ENCODE results near the gene COL16A1.

COL16A1 gene

DNA sequence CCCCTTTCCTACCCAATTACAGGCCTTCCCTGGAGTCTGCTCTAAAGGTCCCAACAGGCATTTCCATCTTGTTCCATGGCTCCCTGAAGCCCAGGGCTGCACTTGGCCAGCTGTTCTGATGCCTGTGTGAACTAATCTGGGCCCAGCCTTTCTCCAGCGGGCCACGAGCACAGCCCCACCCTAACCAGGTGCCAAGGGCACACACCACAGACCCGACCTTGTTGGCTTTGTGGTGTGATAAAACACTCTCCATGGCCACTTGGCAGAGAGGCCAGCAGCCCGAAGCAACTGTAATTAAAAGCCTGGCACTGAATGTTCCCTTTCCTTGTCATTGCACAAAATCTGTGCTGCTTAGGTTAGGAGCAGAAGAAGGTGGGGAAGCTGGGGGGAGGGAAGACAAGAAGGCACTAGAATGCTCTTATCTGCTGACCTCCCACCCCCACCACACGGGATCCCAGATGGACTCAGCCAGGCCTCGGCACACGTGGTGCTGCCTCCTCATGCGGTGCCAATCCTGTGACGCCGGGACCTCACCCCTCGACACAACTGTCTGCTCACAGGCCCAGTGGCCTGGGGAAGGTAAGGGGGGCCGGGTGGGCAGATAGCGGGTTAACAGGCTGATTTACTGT, 76.4 kb downstream of the COL16A1 start:
- in situ Hi-C loops (cut with MboI; ENCODE audit: low sequenced_read_pairs) = no loop called here

DNA sequence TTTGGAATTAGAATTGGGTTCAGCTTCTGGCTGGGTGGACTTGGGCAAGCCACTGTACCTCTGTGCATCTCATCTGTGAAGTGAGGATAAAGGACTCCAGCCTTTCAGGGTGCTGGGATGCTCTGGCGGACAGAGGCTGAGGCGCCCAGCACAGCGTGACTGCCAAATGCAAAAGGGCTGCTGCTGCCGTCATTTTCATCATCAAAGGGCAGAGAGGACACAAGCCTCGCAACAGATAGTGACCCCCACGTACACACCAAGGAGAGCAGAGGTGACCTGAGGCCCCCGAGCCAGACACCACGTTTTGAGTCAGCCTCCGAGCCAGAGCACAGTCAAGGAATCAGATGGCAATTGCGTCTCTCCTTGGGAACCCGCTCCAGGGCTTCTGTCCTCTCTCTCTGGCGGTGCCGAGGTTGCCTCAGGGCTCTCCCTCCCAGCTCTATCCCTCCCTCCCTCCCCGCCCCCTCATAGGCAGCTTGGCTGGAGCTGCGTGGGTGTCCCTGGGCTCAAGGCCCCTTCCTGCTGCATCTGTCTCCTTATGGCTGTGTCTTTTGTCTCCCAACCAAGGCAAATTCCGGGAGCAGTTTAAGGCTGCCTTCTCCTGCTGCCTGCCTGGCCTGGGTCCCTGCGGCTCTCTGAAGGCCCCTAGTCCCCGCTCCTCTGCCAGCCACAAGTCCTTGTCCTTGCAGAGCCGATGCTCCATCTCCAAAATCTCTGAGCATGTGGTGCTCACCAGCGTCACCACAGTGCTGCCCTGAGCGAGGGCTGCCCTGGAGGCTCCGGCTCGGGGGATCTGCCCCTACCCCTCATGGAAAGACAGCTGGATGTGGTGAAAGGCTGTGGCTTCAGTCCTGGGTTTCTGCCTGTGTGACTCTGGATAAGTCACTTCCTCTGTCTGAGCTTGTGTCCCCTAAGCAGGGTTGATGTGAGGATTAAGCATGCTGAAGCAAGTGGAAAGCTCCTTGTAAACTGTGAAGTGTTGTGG, 77.3 kb downstream of the COL16A1 start:
- in situ Hi-C loops (cut with MboI; ENCODE audit: low sequenced_read_pairs) = no loop called here

DNA sequence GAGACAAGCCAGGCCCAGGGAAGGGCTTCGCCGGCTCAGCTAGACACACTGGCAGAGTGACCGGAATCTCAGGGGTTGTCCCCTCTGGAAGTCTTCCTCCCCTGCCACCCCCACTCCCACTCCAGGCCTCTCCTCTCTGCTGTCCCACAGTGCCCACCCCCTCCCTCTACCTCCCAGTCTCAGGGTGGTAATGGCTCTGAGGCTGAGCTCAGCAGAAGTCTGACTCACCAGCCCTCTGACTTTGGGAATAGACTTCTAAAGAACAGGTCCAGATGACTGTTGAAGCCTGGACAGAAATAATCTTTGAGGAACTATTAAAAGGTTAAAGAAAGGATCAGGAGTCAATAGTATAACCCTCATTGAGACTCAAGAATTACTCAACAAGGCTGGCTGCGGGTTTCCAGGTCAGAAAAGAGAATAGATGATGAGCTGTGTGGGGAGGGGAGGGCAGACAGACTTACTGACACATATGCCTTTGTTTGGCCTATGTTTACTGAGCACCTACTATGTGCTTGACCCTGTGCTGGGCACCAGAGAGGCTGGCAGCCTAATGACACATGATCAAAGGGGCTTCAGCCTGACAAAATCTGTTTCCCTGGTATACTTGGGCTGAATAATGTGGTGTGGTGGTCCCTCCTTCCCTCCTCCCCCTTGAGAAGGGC, 78.1 kb downstream of the COL16A1 start:
- in situ Hi-C loops (cut with MboI; ENCODE audit: low sequenced_read_pairs) = no loop called here

DNA sequence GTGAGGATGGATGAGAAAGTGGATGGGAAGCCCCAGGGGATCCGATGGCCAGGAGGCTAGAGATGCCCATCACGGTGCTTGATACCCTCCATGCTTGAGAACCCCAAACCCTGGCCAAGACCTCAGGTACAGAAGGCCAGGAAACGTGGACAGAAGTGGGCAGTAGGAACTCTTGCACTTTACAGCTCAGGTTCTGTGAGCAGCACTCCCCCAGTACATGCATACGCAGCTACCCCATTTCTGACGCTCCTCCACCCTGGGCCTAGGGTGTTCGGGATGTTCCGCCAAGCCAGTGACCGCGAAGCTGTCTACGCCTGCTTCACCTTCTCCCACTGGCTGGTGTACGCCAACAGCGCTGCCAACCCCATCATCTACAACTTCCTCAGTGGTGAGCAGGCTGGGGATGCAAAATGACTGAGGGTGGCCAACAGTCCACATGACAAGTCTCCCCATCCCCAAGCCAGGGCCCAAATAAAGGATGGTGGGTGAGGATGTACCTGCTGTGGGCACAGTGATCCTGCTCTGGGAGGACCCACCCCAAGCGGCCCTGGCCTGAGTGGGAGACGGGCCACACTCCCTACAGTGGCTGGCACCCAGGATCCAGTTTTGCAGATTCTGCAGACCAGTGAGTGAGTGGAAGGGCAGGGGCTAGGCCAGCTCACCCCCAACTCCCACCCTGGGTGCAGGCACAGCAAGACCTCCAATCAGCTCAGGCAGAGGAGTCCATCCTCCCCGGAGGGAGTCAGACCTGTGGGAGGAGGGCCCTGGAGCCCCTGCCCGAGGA, 78.9 kb downstream of the COL16A1 start:
- in situ Hi-C loops (cut with MboI; ENCODE audit: low sequenced_read_pairs) = no loop called here

DNA sequence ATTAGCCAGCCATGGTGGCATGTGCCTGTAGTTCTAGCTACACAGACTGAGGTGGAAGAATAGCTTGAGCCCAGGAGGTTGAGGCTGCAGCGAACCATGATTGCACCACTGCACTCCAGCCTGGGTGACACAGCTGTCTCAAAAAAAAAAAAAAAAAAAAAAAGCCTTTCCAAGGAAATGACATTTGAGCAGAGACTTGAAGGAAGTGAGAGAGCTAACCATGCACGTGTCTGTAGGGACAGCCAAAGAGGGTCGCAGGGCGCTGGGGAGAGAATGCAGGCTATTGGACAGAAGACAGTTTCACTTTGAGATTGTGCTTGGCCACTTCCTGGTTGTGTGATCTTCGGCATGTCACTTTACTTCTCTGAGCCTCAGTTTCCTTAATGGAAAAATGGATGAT, 79.5 kb downstream of the COL16A1 start:
- in situ Hi-C loops (cut with MboI; ENCODE audit: low sequenced_read_pairs) = no loop called here

DNA sequence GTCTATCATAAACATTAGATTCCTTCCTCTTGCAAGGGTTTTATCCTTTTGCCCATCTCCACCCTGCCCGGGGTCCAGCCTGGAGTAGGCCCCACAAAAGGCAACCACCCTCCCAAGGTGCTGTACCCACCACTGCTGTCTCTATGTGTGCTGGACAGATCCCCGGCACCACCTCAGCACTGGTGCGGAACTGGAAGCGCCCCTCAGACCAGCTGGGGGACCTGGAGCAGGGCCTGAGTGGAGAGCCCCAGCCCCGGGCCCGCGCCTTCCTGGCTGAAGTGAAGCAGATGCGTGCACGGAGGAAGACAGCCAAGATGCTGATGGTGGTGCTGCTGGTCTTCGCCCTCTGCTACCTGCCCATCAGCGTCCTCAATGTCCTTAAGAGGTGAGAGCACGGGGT, 80.5 kb downstream of the COL16A1 start:
- in situ Hi-C loops (cut with MboI; ENCODE audit: low sequenced_read_pairs) = no loop called here

DNA sequence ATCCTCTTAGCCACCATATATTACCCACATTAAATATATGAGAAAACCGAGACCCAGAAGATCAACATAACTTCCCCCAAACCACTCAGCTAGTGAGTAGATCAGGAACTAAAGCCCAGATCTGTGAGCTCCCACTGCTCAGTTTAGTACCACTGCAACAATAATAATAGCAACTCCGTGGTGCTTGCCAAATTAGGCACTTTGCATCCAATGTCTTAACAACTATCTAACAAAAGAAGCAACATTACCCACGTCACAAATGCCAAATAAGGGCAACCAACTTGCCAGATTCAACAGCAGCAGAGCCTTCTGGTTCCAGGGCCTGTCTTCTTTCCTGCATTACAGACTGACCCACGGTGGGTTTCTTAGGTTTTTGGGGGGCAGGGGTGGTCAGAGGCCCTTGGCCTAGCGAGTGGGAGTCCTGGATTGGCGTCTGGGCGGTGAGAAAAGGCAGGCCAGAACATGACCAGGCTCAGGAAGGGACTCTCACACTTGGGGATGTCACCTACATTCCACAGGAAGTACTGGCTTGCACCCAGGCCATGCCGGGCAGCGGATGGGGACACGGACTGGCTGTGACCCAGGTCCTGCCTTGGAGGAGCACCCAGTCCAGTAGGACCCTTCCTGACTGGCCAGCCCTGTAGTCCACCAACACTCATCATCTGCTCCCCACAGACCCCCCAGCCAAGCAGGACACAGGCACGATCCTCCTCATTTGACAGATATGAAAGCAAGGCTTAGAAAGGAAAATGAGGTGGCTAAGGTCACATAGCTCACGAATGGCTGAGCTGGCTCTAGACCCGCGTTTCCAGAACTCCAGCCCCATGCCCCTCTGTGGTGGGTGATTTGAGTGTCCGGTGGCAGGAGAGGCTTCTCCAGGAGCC, 81.7 kb downstream of the COL16A1 start:
- in situ Hi-C loops (cut with MboI; ENCODE audit: low sequenced_read_pairs) = no loop called here

DNA sequence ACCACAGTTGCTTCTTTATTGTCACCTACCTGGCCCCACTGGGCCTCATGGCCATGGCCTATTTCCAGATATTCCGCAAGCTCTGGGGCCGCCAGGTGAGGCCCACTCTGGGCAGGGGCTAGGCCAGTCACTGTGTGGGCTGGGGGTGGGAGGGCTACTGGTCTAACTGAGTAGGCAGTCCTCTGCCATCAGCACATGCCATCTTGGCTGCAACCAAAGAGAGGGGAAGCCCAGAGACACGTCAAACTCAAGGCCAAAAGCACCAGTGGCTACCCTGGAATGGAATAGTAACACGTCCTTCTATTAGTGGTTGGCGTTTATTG, 82.4 kb downstream of the COL16A1 start:
- in situ Hi-C loops (cut with MboI; ENCODE audit: low sequenced_read_pairs) = no loop called here

DNA sequence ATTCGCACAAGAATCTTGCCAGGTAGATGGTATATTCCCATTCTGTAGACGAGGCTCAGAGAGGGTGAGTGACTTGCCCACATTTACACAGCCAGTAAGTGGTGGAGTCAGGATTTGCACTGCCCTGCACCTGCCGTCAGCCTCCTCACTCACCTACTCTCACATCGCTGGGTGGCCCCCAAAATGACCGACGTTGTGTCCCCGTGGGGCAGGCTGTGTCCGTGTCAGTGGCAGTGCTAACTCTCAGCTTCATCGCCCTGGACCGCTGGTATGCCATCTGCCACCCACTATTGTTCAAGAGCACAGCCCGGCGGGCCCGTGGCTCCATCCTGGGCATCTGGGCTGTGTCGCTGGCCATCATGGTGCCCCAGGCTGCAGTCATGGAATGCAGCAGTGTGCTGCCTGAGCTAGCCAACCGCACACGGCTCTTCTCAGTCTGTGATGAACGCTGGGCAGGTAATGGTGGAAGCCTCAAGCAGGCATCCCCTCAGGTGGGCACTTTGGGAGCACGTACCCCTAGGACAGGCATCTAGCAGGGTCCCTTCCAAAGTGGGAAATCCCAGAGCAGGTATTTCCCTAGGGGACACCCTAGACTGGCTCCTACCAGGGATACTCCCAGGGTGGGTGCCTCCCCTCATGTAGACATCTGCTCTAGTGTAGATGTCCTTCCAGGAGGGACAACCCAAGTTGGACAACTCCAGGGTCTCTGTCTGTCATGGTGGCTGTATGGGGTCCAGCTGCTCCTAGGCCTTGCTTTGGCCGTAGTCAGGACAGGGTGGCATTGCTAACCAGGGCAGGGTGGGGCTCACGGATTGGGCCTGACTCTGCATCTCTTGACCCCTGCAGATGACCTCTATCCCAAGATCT, 83.0 kb downstream of the COL16A1 start:
- in situ Hi-C loops (cut with MboI; ENCODE audit: low sequenced_read_pairs) = no loop called here

DNA sequence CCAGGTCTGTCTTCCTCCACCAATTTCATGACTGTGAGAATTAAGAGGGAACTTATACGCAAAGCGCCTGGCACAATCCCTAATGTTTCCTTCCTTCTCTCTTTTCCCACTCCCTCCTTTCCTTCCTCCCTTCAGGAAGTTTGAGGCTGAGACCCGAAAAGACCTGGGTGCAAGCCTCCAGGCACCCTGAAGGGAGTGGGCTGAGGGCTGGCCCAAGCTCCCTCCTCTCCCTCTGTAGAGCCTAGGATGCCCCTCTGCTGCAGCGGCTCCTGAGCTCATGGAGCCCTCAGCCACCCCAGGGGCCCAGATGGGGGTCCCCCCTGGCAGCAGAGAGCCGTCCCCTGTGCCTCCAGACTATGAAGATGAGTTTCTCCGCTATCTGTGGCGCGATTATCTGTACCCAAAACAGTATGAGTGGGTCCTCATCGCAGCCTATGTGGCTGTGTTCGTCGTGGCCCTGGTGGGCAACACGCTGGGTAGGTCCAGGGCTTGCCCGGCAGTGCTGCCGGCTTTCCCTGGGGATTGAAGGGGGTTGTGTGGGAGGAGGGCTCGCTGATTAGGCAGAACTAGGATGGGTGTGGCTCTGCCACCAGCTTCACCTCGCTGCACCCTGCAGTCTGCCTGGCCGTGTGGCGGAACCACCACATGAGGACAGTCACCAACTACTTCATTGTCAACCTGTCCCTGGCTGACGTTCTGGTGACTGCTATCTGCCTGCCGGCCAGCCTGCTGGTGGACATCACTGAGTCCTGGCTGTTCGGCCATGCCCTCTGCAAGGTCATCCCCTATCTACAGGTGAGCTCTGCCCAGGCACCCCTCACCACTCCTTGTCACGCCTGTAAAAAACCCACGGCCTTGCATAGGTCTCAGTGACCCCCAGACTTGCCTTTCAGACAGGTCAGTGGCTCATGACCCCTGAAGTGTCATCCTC, 84.6 kb downstream of the COL16A1 start:
- in situ Hi-C loops (cut with MboI; ENCODE audit: low sequenced_read_pairs) = no loop called here

DNA sequence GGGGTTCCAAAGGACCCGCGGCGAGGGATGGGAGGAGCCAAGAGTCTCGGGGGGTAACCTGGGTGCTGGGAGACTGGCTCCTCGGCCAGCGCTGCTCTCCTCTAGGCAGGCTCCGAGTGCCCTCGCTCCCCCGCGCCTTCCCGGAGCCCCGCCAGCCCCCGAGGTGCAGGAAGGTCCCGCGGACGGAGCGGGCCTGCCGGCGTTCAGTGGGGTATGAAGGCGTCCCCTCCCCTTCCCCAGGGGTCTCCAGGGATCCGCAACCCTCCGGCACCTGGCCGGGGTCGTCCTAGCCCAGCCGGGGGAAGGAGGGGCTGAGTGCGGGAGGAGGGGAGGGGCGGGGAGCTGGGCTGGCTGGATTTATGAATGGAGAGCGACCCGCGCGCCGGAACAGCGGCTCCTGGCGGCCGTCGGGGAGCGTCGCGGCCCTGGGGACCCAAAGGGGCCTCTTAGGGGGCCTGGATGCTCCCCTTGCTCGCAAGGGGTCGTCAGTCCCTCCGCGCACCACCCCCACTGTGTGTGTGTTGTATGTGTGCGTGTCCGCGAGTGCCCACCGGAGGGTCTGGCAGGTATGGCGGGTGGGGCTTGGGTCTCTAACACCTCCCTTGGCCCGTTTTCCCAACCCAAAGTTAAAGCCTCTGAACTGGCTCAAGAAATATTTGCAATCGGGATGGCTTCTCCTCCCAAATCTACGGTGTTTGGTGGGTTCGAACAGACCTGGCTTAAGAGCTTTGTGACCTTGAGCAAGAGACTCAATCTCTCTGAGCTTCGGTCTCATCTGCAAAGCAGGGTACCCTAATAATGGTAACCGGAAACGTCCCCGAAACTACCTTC, 85.7 kb downstream of the COL16A1 start:
- in situ Hi-C loops (cut with MboI; ENCODE audit: low sequenced_read_pairs) = no loop called here

DNA sequence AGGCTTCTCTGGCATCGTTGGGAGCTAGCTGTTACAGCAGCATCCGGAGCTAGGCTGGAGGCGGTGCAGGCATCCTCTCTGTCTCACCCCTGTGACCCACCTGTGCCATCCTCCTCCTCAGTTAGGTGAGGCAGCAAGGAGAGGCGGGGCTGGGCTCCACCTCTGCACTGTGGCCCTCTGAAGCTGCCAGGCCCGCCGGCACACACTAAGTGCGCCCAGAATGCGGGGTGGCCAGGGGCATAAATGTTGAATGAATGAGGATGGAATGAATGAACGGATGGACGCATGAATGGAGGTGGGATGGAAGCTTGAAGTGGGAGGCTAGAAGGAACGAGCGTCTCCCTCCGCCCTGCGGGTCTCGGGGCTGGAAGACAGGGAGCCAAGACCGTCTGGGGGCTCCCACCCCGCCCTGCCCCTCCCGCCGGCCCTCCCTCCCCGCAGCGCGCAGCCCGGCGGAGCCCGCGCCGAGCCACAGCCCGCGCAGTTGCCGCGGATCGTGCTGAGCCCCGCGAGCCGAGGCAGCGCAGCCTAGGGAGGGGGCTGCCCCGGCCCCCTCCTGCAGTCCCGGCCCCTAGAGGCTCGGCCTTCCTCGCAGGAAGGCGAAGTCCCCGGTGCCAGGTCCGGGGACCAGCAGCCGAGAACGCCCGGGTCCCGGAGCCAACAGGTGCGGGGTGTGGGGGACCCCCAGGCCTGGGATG, 86.5 kb downstream of the COL16A1 start, which contains the start of gene HCRTR1:
Gene HCRTR1, plus strand, starts transcription at position 472 of the 698 bp plus-strand sequence. CDS start 1,504 bp downstream, outside the sequence.
- in situ Hi-C loops (cut with MboI; ENCODE audit: low sequenced_read_pairs) = no loop called here

DNA sequence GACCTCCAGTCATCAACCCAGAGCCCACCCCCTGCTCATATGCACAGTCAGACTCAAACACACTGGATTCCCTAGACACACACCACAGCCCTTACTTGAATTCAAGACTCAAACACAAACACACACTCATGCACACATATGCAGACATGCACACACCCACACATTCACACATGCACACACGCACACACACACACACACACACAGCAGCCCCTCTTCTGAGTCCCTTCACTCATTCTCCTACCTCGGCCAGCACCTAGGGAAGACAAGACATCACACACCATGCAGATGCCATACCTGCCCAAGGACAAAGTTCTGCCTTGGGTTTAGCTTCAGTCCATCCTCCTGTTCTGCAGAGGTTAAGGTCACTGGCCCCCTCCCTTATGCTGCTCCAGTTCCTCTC, 87.9 kb downstream of the COL16A1 start:
- in situ Hi-C loops (cut with MboI; ENCODE audit: low sequenced_read_pairs) = no loop called here

DNA sequence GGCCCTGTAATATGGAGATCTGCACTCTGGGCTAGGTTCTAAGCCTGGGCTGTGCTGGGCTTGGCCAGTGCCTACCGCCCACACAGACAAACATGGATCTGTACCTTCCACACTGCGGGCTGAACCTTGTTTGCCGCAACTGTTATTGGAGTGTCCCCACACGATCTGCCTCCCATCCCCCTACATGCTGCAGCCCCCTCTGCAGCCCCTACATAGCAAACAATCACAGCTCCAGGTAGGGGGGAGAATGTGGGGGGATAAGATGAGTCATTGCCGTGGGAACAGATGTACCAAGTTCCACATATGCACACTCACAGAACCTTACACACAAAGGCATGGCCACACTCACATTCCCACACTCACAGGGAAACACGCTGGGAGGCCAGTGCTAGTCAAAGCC, 88.4 kb downstream of the COL16A1 start:
- in situ Hi-C loops (cut with MboI; ENCODE audit: low sequenced_read_pairs) = no loop called here

DNA sequence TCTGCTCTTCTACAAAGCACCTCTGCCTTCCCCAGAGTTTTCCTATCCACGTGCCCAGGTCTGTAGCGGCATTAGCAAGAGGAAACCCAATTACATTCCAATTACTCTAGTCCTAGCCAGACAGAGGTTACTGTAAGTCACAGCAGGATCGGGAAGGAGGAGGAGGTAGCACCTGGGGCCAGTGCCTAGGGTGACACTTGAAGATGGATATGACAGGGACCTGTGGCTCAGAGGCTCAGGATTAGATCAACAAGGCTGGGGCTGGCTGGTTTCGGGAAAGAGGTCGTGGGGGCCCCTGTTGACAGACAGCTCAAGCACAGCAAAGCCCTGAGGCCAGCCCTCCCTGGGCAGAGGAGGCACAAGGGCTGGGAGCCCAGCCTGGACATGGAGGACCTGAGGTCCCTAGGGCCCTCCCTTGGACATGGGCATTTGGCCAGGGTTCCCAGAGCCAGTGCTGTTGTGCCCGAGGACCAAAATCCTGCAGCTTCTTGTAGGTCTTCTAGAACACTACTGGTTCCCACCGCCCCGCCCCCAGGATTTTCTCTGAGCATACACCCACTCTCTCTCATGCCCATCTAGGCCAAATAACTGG, 89.3 kb downstream of the COL16A1 start:
- in situ Hi-C loops (cut with MboI; ENCODE audit: low sequenced_read_pairs) = no loop called here

DNA sequence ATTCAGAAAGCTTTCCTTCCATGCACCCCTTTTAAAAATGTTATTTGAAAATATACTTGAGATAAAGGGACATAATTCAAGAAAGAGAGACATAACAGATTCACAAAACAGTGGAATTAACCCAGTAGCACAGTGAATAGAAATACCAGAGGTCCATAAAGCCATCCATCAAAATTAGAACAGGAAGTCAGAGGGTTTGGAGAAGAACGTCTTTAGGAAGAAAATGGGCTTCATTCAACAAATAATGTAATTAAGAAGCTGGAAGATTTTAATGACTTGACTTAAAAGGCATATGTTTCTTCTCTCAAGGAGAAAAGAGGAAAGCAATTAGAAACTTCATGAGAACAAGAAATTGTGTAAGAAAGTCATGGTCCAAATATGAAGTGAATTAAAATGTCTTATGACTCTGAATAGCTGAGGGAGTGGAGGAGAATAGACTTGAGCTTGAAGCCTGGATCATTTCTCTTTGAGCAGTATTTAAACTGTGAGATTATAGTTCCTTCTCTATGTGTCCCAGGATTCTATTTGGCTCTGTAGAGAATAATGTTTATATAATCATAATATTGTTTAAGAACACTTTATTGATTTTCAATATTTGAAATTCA, 94.2 kb downstream of the COL16A1 start:
- in situ Hi-C loops (cut with MboI; ENCODE audit: low sequenced_read_pairs) = no loop called here
